K562 (cell line): ENCODE measurements around the gene NPR2. TPM values are rescaled to one million over a fixed set of nuclear protein-coding genes. Genes with fewer than 3 reads are reported as not detected.

Source experiments
- ATF6 ChIP-seq: sonication (generic); formaldehyde crosslinking; IDR thresholded peaks from 2 replicates; pipeline ENCODE4 v1.4.0; 2020; ENCODE audit warnings: mild to moderate bottlenecking, missing genetic modification reagents
- CBX1 ChIP-seq: sonication (generic); IDR thresholded peaks from 2 replicates; pipeline ENCODE4 v1.6.1; 2016; ENCODE audit warnings: antibody characterized with exemption, low read depth, mild to moderate bottlenecking
- CREB3L1 ChIP-seq: fragments of 450-650 bp; IDR thresholded peaks from 2 replicates; pipeline ENCODE4 v1.6.1; 2014; ENCODE audit warnings: low read depth, mild to moderate bottlenecking, moderate library complexity, borderline replicate concordance
- ELF1 ChIP-seq: fragments of 200-800 bp; sonication (Bioruptor generic); IDR thresholded peaks from 2 replicates; pipeline ENCODE4 v1.6.1; 2016; ENCODE audit warnings: missing genetic modification characterization, missing compliant biosample characterization
- ELF4 ChIP-seq: fragments of 450-650 bp; formaldehyde crosslinking; IDR thresholded peaks from 2 replicates; pipeline ENCODE4 v1.4.0; 2022; ENCODE audit warnings: missing genetic modification characterization
- EP400 ChIP-seq: fragments of 450-650 bp; IDR thresholded peaks from 2 replicates; pipeline ENCODE4 v1.6.1; 2017; ENCODE audit warnings: antibody characterized with exemption, mild to moderate bottlenecking, moderate library complexity
- ESRRA ChIP-seq: fragments of 450-650 bp; IDR thresholded peaks from 2 replicates; pipeline ENCODE4 v1.6.1; 2014; ENCODE audit warnings: low read depth, mild to moderate bottlenecking, moderate library complexity, borderline replicate concordance
- HSF4 ChIP-seq: fragments of 250-450 bp; sonication (Bioruptor Pico); IDR thresholded peaks from 2 replicates; pipeline ENCODE4 v2.1.2; 2022; ENCODE audit warnings: mild to moderate bottlenecking, moderate library complexity, borderline replicate concordance
- MNT ChIP-seq, 2 experiments: fragments of 450-650 bp; conservative IDR thresholded peaks; 2 replicates each; pipeline ENCODE4 v1.6.1; 2017; ENCODE audit warnings: mild to moderate bottlenecking in 2 of 2, moderate library complexity in 2 of 2
- NONO ChIP-seq, 2 experiments: fragments of 200-400 bp in 1 of 2; fragments of 450-650 bp in 1 of 2; formaldehyde crosslinking in 1 of 2; IDR thresholded peaks; 2 replicates each; pipeline ENCODE4 v1.6.1; 2017; ENCODE audit warnings: low read depth in 2 of 2, mild to moderate bottlenecking in 2 of 2, moderate library complexity in 2 of 2, low read length in 1 of 2
- OTX1 ChIP-seq: fragments of 450-650 bp; formaldehyde crosslinking; IDR thresholded peaks from 2 replicates; pipeline ENCODE4 v1.4.0; 2022; ENCODE audit warnings: mild to moderate bottlenecking
- RBM15 ChIP-seq: fragments of 200-400 bp; formaldehyde crosslinking; IDR thresholded peaks from 2 replicates; pipeline ENCODE4 v1.6.1; 2018; ENCODE audit warnings: mild to moderate bottlenecking, low read length, moderate library complexity; ENCODE audit not compliant: insufficient read depth
- SREBF1 ChIP-seq: fragments of 150-350 bp; IDR thresholded peaks from 2 replicates; pipeline ENCODE4 v1.6.1; 2014; ENCODE audit warnings: antibody characterized with exemption, low read depth, low read length, borderline replicate concordance
- SRSF7 ChIP-seq: fragments of 200-400 bp; formaldehyde crosslinking; optimal IDR thresholded peaks from 2 replicates; pipeline ENCODE3; 2017; ENCODE audit warnings: mild to moderate bottlenecking, low read depth, low read length
- TFE3 ChIP-seq: fragments of 450-650 bp; formaldehyde crosslinking; IDR thresholded peaks from 2 replicates; pipeline ENCODE4 v1.4.0; 2020; ENCODE audit warnings: mild to moderate bottlenecking, mixed read lengths
- ZBTB26 ChIP-seq: fragments of 450-650 bp; formaldehyde crosslinking; IDR thresholded peaks from 2 replicates; pipeline ENCODE4 v1.4.0; 2022; ENCODE audit warnings: missing genetic modification characterization
- ZKSCAN3 ChIP-seq: fragments of 250-450 bp; sonication (Bioruptor Pico); IDR thresholded peaks from 2 replicates; pipeline ENCODE4 v1.4.0; 2020
- polyA plus RNA-seq, 8 experiments: library from polyadenylated mRNA; depleted of rRNA in 4 of 8; stranded (reverse) in 5 of 8; unstranded in 3 of 8; fragments of >200 nt; fragmentation: Nextera tagmentation in 2 of 8; fragmentation: Illumina TruSeq in 1 of 8; extraction: Ambion mirVana in 2 of 8; extraction: Trizol in 1 of 8; gene quantifications; 2 replicates each; pipeline versions ENCODE4 v1.2.1 to v1.2.3, GENCODE V29; 2011 to 2014; ENCODE audit warnings: inconsistent platforms in 1 of 8, missing spikeins in 1 of 8
- total RNA-seq, 7 experiments: library from RNA; depleted of rRNA in 6 of 7; stranded (reverse); fragments of >200 nt in 6 of 7; fragmentation: Illumina TruSeq in 2 of 7; extraction: Trizol in 2 of 7; gene quantifications; 2 replicates each; pipeline versions ENCODE4 v1.2.1 to v1.2.3, GENCODE V29; 2011 to 2021; ENCODE audit warnings: low replicate concordance in 1 of 7

NPR2 gene
- total and polyA plus RNA-seq, 9 of the 15 experiments (the other 6 are each of a cell fraction or from before 2014, with no cell fraction given) = 2.4 to 12.9 (median 6.0) TPM

GRCh38 chr9:35757226-35757891 lies 34.0 kb upstream of the NPR2 start (continued):
- TF ChIP-seq NONO (IDR thresholded peaks at IDR 0.05; ENCODE audit: low read depth in 2 of 2, low read length in 1 of 2) = no peak
- no peak for TF ChIP-seq MNT (conservative IDR thresholded peaks at IDR 0.05)
- peak; percentile 31; the same call in 1 of the 2 replicates for TF ChIP-seq ELF1 (tag)
- no peak for TF ChIP-seq SRSF7
- TF ChIP-seq ESRRA = no peak
- no peak for TF ChIP-seq SREBF1
- no peak for TF ChIP-seq HSF4 (CRISPR knock-in tag)
- no peak for TF ChIP-seq ELF4 (CRISPR knock-in tag)
- peak; percentile 53; the same call in 1 of the 2 replicates for TF ChIP-seq EP400
- TF ChIP-seq TFE3 = no peak
- TF ChIP-seq OTX1 = no peak
- TF ChIP-seq CBX1 = no peak
- TF ChIP-seq CREB3L1 = no peak
- no peak for TF ChIP-seq RBM15
- TF ChIP-seq ATF6 (CRISPR knock-in tag) = no peak
- no peak for TF ChIP-seq ZKSCAN3
- TF ChIP-seq ZBTB26 (CRISPR knock-in tag) = 0 out of 2 replicates have a peak, but pooled peaks have one; percentile 29
